Natural killer cell (primary cell): Measurements from ENCODE around the gene OSBPL9. TPM values are rescaled to one million over a fixed set of nuclear protein-coding genes. Genes with fewer than 3 reads are reported as not detected.
A peak's percentile ranks its signal among the peaks of the same experiment; 100 is the strongest.

Source experiments
- ATAC-seq, 3 donors: fragments of 150-1000 bp in 2 of 3; fragments of 200-7000 bp in 1 of 3; cut with Tn5 transposase; 1 replicate in 1 of 3; 2 replicates in 2 of 3; pipeline ENCODE4 v1.10.0; 2021; ENCODE audit warnings: mild to moderate bottlenecking in 2 of 3, moderate library complexity in 2 of 3
- DNase-seq, 2 donors: peaks; one replicate each; pipeline versions ENCODE4 v3.0.0 to v3.0.0-alpha.2; 2013 to 2021; ENCODE audit warnings: mixed read lengths in 1 of 2
- H3K27ac ChIP-seq: one replicate; pipeline ENCODE4 v1.5.1; 2013; ENCODE audit warnings: mild to moderate bottlenecking, low read length
- H3K27me3 ChIP-seq: one replicate; pipeline ENCODE4 v1.6.1; 2013; ENCODE audit warnings: low read length; ENCODE audit not compliant: control insufficient read depth, insufficient read depth
- H3K36me3 ChIP-seq: one replicate; pipeline ENCODE4 v1.6.1; 2013; ENCODE audit warnings: low read length; ENCODE audit not compliant: control insufficient read depth, insufficient read depth
- H3K4me1 ChIP-seq: one replicate; pipeline ENCODE4 v1.6.1; 2013; ENCODE audit warnings: low read length; ENCODE audit not compliant: control insufficient read depth, insufficient read depth
- H3K4me3 ChIP-seq: one replicate; pipeline ENCODE4 v1.5.1; 2013; ENCODE audit warnings: low read length
- H3K9me3 ChIP-seq: one replicate; pipeline ENCODE4 v1.6.1; 2013; ENCODE audit warnings: low read length; ENCODE audit not compliant: control insufficient read depth, insufficient read depth
- H3K27ac Mint-ChIP-seq, 2 donors: one replicate each; pipeline ENCODE4 v1.8.0; 2022; ENCODE audit warnings: mild to moderate bottlenecking in 2 of 2, mixed read lengths in 2 of 2, moderate library complexity in 1 of 2
- H3K27me3 Mint-ChIP-seq, 2 donors: one replicate each; pipeline ENCODE4 v1.8.0; 2022; ENCODE audit warnings: low read depth in 2 of 2, mixed read lengths in 2 of 2
- H3K36me3 Mint-ChIP-seq: one replicate; pipeline ENCODE4 v1.8.0; 2022; ENCODE audit warnings: mixed read lengths
- H3K4me1 Mint-ChIP-seq, 2 donors: one replicate each; pipeline ENCODE4 v1.8.0; 2022; ENCODE audit warnings: mixed read lengths in 2 of 2
- H3K4me3 Mint-ChIP-seq: one replicate; pipeline ENCODE4 v1.8.0; 2022; ENCODE audit warnings: mild to moderate bottlenecking, moderate library complexity, mixed read lengths
- H3K9me3 Mint-ChIP-seq, 2 donors: one replicate each; pipeline ENCODE4 v1.8.0; 2022; ENCODE audit warnings: mixed read lengths in 2 of 2
- WGBS: methylation state at CpG from one replicate; pipeline ENCODE4 v1.1.7; 2013; ENCODE audit warnings: missing lambda C conversion rate; ENCODE audit not compliant: insufficient coverage; 5-methylcytosine and 5-hydroxymethylcytosine counted together
- intact Hi-C: fragments of 100-400 bp; cut with micrococcal nuclease; formaldehyde crosslinking; loops from one replicate; pipeline ENCODE4 v1.14.2; 2022
- total RNA-seq, 4 donors: library from RNA; stranded (reverse); fragments of 120-200 nt in 1 of 4; gene quantifications; one replicate each; pipeline versions ENCODE4 v1.2.3 to v1.2.4, GENCODE V29; 2013 to 2022
- TF ChIP-seq, protein P1 (sequence below): fragments of 200-600 bp; IDR thresholded peaks from one replicate; pipeline ENCODE4 v1.8.0; 2022; ENCODE audit warnings: antibody characterized with exemption

Gene OSBPL9
- 10 to 100 TPM; 53.0 to 72.6 (median 62.0) TPM for total RNA-seq
- total RNA-seq (2013) = 73.8 TPM

DNA sequence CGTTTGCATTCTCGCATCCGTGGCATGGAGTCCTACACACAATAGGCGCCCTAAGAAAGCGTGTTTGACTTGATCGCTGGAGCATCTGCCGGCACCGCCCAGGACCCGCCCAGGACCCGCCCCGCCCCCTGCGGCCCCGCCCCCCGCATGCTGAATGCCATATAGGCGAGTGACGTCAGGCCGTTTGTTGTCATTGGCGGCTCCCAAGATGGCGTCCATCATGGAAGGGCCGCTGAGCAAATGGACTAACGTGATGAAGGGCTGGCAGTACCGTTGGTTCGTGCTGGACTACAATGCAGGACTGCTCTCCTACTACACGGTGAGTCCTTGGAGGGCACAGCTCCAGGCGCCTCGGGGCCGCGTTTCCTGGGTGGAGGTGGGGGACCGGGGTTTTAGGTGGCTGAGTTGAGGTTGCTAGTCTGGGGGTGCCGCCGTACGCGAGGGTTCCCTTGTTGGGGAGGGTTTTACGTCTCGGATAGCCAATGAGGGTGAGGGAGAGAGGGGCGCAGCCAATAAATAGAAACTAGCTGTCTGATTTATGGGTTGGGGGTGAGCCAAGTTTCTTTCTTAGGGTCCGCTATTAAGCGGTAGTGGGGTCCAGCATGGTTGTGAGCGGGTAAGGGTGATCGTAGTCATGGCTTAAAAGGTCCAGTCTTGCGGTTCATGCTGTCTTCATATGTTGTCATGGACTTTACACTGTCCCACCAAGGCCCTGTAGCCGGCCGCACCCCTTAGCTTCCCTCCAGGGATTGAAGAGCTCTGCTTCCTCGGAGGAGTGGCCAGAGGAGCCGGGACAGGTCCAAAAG, at the start of gene OSBPL9:
Gene OSBPL9 (plus strand): TSS at position 190 of the 806 bp plus-strand sequence. CDS start 19 bp downstream, at position 209.
- no peaks in the 10 kb centered on the region for H3K36me3 ChIP-seq
- H3K9me3 ChIP-seq = no peaks in the 10 kb centered on the region
- H3K9me3 Mint-ChIP-seq = no peaks in the 10 kb centered on the region
- peak within 1 kb of the TSS; percentile 73 for H3K27ac ChIP-seq
- WGBS = under 1% methylated on average over 45 of the region's 45 CpGs
- no peaks in the 10 kb centered on the region for H3K36me3 Mint-ChIP-seq
- H3K4me1 ChIP-seq = peaks cover 15% of the 10 kb centered on the region
- DNase-seq (peak; percentile 76 to 95), ATAC-seq (peak; percentile 95 to 96 (median 95))
- no peaks in the 10 kb centered on the region for H3K27me3 ChIP-seq
- peak within 1 kb of the TSS; percentile 89 for H3K4me3 ChIP-seq
- TF ChIP-seq, protein P1, sequence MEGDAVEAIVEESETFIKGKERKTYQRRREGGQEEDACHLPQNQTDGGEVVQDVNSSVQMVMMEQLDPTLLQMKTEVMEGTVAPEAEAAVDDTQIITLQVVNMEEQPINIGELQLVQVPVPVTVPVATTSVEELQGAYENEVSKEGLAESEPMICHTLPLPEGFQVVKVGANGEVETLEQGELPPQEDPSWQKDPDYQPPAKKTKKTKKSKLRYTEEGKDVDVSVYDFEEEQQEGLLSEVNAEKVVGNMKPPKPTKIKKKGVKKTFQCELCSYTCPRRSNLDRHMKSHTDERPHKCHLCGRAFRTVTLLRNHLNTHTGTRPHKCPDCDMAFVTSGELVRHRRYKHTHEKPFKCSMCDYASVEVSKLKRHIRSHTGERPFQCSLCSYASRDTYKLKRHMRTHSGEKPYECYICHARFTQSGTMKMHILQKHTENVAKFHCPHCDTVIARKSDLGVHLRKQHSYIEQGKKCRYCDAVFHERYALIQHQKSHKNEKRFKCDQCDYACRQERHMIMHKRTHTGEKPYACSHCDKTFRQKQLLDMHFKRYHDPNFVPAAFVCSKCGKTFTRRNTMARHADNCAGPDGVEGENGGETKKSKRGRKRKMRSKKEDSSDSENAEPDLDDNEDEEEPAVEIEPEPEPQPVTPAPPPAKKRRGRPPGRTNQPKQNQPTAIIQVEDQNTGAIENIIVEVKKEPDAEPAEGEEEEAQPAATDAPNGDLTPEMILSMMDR = no peak
- peak within 1 kb of the TSS; percentile 88 to 98 for H3K27ac Mint-ChIP-seq
- H3K27me3 Mint-ChIP-seq = peaks cover 5 to 7% of the 10 kb centered on the region in 2 donors
- H3K4me1 Mint-ChIP-seq = peaks cover 20% of the 10 kb centered on the region in 2 donors
- peak within 1 kb of the TSS; percentile 96 for H3K4me3 Mint-ChIP-seq
- intact Hi-C loops = no loop called here

- no peak overlapping the region for H3K27ac Mint-ChIP-seq
- no peak overlapping the region for H3K4me3 Mint-ChIP-seq
- no peaks in the 10 kb centered on the region for H3K36me3 Mint-ChIP-seq
- no peak overlapping the region for H3K4me3 ChIP-seq
- no peaks in the 10 kb centered on the region for H3K27me3 ChIP-seq
- intact Hi-C loops = no loop called here
- no peak for ATAC-seq
- H3K36me3 ChIP-seq = no peaks in the 10 kb centered on the region
- TF ChIP-seq, protein P1 = no peak
- H3K4me1 Mint-ChIP-seq = peaks cover 0 to 16% of the 10 kb centered on the region in 2 donors
- no peak overlapping the region for H3K27ac ChIP-seq
- H3K9me3 Mint-ChIP-seq = no peaks in the 10 kb centered on the region
- DNase-seq = no peak
- H3K27me3 Mint-ChIP-seq = no peaks in the 10 kb centered on the region
- peaks cover 11% of the 10 kb centered on the region for H3K4me1 ChIP-seq
- no peaks in the 10 kb centered on the region for H3K9me3 ChIP-seq
These were observed 49.2 kb upstream of the OSBPL9 start for GRCh38 chr1:51567653-51568052.

GRCh38 chr1:51568231-51568935, 48.5 kb upstream of the OSBPL9 start:
- DNase-seq (no peak), ATAC-seq (no peak)
- no peaks in the 10 kb centered on the region for H3K36me3 Mint-ChIP-seq
- H3K4me1 ChIP-seq = peaks cover 11% of the 10 kb centered on the region
- no peaks in the 10 kb centered on the region for H3K27me3 Mint-ChIP-seq
- TF ChIP-seq, protein P1 = no peak
- 90% methylated on average over 7 of the region's 7 CpGs for WGBS
- H3K4me1 Mint-ChIP-seq = peaks cover 0 to 16% of the 10 kb centered on the region in 2 donors
- no peaks in the 10 kb centered on the region for H3K9me3 Mint-ChIP-seq
- no peak overlapping the region for H3K27ac ChIP-seq
- no peak overlapping the region for H3K4me3 Mint-ChIP-seq
- intact Hi-C loops = no loop called here
- no peaks in the 10 kb centered on the region for H3K9me3 ChIP-seq
- no peaks in the 10 kb centered on the region for H3K36me3 ChIP-seq
- no peak overlapping the region for H3K4me3 ChIP-seq
- H3K27ac Mint-ChIP-seq = no peak overlapping the region
- H3K27me3 ChIP-seq = no peaks in the 10 kb centered on the region
